ENCODE measurements around the gene TUBA4B.

The TUBA4B gene

GRCh38 chr2:219218732-219219701 is 34.0 kb upstream of the TUBA4B start, which contains the start of gene ABCB6:
TSS of gene ABCB6 (minus strand) at chr2:219218958. CDS start at chr2:219218673, 285 bp downstream.
- peak; percentile 81 to 84 for DNase-seq

GRCh38 chr2:219219784-219220532 is 33.1 kb upstream of the TUBA4B start:
- no peak for DNase-seq

- DNase-seq, result no peak
Measured at GRCh38 chr2:219220652-219221402, 32.2 kb upstream of the TUBA4B start.

GRCh38 chr2:219221957-219222518 is 31.0 kb upstream of the TUBA4B start:
- DNase-seq, result no peak

GRCh38 chr2:219223831-219224610 is 29.0 kb upstream of the TUBA4B start:
- DNase-seq, result no peak

- DNase-seq, result no peak
Measured at GRCh38 chr2:219225350-219225749, 27.7 kb upstream of the TUBA4B start.

- no peak for DNase-seq
Measured at GRCh38 chr2:219228041-219228910, 24.8 kb upstream of the TUBA4B start.

- DNase-seq, result no peak
Measured at GRCh38 chr2:219228911-219229304, 24.1 kb upstream of the TUBA4B start.

- DNase-seq, result peak; percentile 96 to 97
Measured at GRCh38 chr2:219229305-219230058, 23.6 kb upstream of the TUBA4B start, which contains the start of the genes ANKZF1 and ATG9A. TSS of gene ANKZF1 (plus strand) at chr2:219229806. CDS start at chr2:219230258, 452 bp downstream. TSS of gene ATG9A (minus strand) at chr2:219229636. CDS start at chr2:219228024, 1,612 bp downstream.

GRCh38 chr2:219230059-219230540 is 22.9 kb upstream of the TUBA4B start:
- DNase-seq, result no peak

GRCh38 chr2:219234331-219234730 is 18.7 kb upstream of the TUBA4B start:
- DNase-seq, result no peak

GRCh38 chr2:219243291-219243761 is 9.7 kb upstream of the TUBA4B start:
- no peak for DNase-seq

GRCh38 chr2:219244789-219245147 is 8.3 kb upstream of the TUBA4B start:
- DNase-seq, result no peak

GRCh38 chr2:219245148-219245898 is 7.7 kb upstream of the TUBA4B start, which contains the start of the genes GLB1L and STK16:
TSS of gene GLB1L (minus strand) at chr2:219245444. CDS start at chr2:219243573, 1,871 bp downstream.
TSS of gene STK16 (plus strand) at chr2:219245479. CDS start at chr2:219246000, 521 bp downstream.
- DNase-seq, result peak; percentile 76 to 91

GRCh38 chr2:219245899-219246230 is 7.2 kb upstream of the TUBA4B start:
- no peak for DNase-seq

- DNase-seq, result no peak
Measured at GRCh38 chr2:219246559-219246958, 6.5 kb upstream of the TUBA4B start.

GRCh38 chr2:219247678-219248642 is 5.1 kb upstream of the TUBA4B start:
- DNase-seq, result no peak

Measured in NCI-H1930 (cell line).